HTR-8/SVneo (cell line): ENCODE results near the gene CATSPER1.
A peak's percentile ranks its signal among the peaks of the same experiment; 100 is the strongest.
"Not testable (repeated sequence)": the region's sequence is repeated elsewhere in the genome, so short reads cannot be mapped to it uniquely, and the experiment has no call there.

Experiments used
- DNase-seq: peaks from one replicate; pipeline ENCODE4 v3.0.0; 2011; ENCODE audit warnings: low spot score, mixed read lengths; ENCODE audit not compliant: insufficient read length
- FAIRE-seq: peaks from 2 replicates; lab custom pipeline; 2011; peaks lifted over from hg19 to GRCh38; lab: Jason Lieb, UNC

CATSPER1 gene

DNA sequence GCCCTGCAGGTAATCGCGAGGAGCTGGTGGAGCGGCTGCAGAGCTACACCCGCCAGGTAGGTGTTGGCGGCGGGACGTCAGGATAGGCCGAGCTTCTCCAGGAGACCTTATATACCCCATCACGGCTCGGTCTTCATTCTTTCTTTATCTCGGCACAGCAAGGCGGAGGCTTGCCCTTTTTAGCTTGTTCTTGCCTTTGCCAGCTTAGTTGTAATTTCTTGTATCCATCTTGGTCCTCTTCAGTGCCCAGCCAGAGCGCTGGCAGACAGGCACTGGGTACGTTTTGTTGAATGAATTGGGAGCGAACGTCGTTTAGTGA, 26.3 kb upstream of the CATSPER1 start:
- DNase-seq (no peak), FAIRE-seq (no peak)

DNA sequence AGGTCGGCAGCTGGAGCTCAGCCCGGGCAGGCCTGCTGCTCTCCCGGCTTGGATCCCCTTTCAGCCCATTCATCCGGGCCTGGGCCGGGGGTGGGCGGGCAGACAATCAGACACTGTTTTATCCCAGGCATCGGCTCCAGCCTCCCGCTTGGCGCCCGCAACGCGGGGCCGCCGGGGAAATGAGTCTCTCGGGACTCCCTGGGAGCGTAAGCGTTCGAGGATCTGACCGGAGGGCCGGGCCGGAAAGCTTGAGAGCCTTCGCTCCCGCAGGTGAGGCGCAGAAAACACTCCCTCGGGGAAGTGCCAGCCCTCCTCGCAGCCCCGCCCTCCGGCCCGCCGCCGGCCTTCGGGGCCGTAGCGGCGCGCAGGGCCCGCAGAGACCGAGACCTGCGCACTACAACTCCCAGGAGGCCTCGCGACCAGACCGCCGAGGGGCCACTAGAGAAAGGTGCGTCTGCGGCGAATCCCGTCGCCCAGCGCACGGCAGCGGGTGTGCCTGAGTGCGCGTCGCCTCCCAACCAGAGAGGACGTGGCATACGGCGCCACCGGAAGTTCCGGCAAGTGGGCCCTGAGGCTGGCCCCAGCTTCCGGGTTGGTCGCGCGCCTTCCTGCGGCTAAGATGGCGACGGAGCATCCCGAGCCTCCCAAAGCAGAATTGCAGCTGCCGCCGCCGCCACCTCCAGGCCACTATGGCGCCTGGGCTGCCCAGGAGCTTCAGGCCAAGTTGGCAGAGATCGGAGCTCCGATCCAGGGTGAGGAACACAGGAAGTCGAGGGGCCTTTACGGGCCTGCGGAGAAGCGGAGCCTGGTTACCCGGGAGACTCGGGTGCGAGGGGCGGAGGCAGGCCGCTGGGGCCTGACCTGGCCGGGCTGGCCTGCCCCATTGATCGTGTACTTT, 25.7 kb upstream of the CATSPER1 start, which contains the start of gene SF3B2:
SF3B2 (plus strand) TSS at position 599 of the 898 bp plus-strand sequence; CDS start at position 620, 21 bp downstream.
- peak; percentile 100 for FAIRE-seq

GRCh38 chr11:66051371-66051765, 25.1 kb upstream of the CATSPER1 start:
- DNase-seq (no peak), FAIRE-seq (no peak)

More for the DNA sequence above, 25.7 kb upstream of the CATSPER1 start, which contains the start of gene SF3B2:
- peak; percentile 100 for DNase-seq

DNA sequence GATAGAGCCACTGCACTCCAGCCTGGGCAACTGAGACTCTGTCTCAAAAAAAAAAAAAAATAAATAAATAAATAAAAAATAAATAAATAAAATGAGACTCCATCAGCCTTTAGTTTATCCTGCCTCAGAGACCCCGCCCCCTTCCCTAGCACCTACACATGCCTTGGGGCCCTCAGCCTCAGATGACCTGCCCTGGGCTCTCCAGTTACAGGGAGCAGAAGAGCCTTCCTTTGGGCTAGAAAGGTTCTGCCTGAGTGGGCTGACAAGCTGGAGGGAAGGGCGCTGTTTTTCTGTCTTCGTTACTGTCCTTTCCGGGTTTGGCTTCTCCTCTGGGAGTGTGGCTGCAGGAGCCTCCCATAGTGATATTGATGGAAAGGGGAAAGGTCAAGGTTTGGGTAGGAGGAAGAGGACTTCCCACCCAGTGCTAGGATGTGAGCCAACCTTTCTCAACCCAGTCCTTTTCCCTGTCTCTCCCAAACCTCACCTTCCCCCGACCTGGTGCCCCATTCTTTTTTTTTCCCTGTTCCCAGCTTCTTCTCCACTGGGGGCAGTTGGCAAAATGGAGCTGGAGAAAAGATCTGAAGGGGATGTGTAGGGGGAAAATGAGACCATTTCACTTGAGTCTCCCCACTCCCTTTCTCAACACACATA, 24.4 kb upstream of the CATSPER1 start:
- DNase-seq = no peak
- peak; percentile 60 for FAIRE-seq

- FAIRE-seq (no peak), DNase-seq (no peak)
These were observed 22.5 kb upstream of the CATSPER1 start, which contains the start of gene GAL3ST3 for GRCh38 chr11:66048547-66049323. TSS of gene GAL3ST3 (minus strand) at chr11:66049161. CDS start at chr11:66045415, 3,746 bp downstream.

DNA sequence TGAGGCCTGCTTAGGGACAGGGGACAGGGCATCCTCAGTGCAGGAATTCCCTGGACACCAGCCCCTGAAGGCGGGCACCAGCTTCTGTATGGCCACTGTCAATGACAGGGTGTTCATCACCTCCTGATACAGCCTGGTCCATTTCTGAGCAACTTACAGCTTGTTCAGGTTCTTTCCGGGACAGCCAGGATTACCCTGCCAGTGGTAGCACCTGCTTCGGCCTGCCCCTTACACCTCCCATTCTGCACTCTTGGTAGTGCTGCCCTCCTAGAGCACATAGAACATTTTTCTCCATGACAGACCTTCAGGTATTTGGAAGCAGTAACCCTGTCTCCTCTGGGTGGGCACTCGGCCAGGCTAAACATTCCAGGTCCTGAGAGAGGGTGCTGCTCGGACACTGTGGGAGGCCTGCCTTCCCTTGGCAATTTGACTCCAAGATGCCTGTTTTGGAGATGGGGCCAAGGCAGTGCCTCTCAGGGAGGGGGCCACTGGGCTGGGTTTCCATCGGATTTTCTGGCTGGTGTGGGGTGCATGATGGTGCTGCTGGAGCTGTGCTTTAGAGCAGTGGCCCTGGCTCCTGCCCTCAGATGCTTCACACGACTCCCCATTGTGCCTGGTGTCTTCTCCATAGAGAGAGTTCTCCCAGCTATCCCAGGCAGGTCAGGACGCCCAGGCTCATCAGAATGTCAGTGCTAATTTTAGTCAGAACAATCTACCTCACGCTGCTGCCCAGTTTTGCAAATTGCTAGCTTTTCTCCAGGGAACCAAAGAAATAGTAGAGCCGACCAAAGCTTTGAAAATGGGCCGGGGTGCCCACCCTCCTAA, 21.5 kb upstream of the CATSPER1 start:
- peak; percentile 88 for FAIRE-seq
- no peak for DNase-seq

DNA sequence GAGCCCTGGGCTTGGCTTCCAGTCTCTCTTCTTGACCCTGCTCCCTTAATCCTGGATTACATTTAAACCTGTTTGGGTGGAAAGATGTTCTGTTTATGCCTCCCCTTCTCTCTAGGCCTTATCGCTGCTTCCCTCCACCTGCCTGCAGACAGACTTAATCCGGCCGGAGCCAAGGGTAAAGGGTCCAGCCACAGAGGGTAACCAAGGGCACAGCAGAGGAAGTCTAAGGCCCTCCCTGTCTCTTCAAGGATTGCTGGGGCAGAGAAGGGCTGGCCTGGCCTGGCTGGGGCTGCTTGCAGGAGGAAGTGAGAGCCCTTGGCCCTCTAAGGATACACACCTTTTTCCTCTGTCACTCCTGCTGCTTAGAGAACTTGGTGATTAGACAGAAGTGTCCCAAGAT, 20.6 kb upstream of the CATSPER1 start:
- DNase-seq (no peak), FAIRE-seq (peak; percentile 51)

- peak; percentile 99 for FAIRE-seq
- peak; percentile 95 for DNase-seq
These were observed 18.9 kb upstream of the CATSPER1 start for GRCh38 chr11:66045177-66045639.

DNA sequence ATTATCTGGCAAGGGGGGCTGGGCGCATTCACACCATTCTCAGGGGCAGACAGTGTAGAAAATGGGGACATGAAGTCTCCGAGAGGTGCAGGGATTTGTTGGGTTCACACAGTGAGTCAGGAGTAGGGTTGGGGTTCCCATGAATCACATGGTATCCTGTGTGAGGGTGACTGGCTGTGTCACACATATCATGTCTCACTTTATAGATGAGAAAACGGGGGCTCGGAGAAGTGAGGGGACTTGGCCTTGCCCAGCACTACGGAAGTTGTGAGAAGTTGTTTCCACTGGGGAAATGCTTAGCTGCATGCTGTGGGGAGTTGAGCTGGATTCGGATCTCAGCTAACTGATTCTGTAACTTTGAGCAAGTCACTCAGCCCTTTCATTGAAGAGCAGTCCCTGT, 18.5 kb upstream of the CATSPER1 start:
- DNase-seq = no peak
- no peak for FAIRE-seq

DNA sequence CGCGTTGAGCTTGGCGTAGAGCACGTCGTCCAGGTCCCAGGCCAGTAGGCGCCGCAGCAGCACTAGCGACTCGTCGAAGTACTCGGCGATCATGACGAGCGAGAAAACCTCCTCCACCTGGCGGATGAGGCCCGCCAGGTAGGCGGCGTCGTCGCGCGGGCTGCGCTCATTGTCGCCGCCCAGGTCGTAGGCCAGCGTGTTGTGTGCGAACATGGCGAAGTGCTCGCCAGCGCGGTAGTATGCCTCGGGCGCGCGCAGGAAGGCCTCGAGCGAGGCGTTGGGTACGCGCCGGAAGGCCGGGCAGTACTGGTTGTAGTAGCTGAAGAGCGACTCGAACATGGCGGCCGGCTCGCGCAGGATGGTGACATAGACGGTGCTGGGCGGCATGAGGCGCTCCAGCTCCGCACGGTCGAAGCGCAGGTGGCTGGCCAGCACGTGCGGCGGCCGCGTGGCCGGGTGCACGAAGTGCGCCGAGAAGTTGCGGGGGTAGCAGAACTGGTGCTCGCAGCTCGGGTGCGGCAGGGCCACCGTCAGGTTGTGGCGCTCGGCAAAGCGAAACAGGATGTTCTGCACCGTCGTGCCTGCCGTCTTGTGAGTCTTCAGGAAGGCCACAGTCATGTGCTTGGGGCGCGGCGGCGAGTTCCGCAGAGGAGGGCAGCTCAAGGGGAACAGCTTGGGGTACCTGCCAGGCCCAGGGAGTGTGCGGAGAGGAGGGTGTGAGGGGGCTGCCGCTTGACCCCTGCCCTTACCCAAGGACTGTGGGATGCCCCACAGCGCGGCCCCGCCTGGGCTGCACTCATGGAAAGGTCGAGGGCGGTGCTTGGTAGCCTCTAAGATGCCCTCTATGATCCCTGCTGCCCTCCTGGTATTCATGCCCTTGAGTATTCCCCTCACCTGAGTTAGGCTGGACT, 17.0 kb upstream of the CATSPER1 start:
- DNase-seq (no peak), FAIRE-seq (peak; percentile 86)

DNA sequence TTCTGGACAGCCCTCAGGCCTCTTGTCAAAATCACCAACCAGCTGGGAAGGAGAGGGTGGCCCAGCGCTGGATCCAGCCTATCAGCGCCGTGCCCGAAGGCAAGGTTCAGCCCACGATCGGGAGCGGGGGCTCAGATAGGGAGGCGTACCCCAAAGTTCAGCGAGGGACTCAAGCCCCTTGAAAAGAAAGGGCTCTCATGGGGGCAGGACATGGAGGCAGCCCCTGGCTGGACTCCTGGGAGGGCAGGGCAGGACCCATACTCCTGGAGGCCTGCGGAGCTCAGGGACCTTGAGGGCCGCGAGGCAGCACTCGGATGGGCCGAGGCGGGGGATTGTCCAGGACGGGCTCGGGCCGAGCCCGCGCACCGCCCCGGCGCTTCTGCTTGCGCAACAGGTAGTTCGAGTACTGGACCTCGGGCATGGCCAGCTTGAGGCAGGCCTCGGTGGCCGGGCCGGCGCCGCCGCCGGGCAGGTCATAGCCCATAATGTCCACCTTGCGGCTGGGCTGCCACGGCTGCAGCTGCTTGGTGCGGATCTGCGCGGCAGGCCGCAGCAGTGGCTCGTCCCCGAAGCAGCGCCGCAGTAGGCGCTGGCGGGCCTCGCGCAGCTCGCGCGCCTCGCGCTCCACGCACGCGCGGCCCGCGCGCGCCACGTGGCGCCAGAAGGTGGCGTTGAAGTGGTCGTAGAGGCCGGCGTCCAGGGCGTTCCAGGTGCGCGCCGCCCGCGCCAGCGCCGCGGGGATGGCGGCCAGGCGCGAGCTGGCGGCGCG, 16.1 kb upstream of the CATSPER1 start:
- no peak for DNase-seq
- FAIRE-seq = no peak

DNA sequence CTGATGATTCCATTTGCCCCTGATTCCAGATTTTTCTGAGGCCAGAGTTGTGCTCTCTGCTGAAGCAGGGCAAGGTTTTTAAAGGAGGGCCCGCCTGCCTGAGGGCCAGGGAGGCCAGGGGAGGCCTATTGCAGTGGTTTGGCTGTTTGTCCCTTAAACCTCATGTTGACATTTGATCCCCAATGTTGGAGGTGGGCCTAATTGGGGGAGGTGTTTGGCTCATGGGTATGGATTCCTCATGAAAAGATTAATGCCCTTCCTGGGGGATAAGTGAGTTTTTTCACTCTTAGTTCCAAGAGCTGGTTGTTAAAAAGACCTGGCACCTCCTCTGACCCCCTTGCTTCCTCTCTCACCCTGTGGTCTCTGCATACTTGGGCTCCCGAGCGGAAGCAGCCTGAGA, 13.5 kb upstream of the CATSPER1 start:
- FAIRE-seq (peak; percentile 52), DNase-seq (no peak)

DNA sequence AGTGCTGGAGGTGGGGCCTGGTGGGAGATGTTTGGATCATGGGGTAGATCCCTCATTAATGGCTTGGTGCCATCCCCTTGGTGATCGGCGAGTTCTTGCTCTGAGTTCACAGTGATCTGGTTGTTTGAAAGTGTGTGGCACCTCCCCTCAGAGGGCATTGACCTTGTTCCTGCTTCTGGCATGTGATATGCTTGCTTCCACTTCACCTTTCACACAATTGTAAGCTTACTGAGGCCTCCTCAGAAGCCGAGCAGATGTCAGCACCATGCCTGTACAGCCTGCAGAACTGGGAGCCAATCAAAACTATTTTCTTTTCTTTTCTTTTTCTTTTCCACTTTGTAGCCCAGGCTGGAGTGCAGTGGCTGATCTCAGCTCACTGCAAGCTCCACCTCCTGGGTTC, 11.0 kb upstream of the CATSPER1 start:
- no peak for FAIRE-seq
- DNase-seq = no peak

- no peak for DNase-seq
- FAIRE-seq = no peak
These were observed 10.0 kb upstream of the CATSPER1 start for GRCh38 chr11:66036334-66036710.

GRCh38 chr11:66035653-66036333, 9.5 kb upstream of the CATSPER1 start:
- FAIRE-seq (peak; percentile 62), DNase-seq (no peak)

DNA sequence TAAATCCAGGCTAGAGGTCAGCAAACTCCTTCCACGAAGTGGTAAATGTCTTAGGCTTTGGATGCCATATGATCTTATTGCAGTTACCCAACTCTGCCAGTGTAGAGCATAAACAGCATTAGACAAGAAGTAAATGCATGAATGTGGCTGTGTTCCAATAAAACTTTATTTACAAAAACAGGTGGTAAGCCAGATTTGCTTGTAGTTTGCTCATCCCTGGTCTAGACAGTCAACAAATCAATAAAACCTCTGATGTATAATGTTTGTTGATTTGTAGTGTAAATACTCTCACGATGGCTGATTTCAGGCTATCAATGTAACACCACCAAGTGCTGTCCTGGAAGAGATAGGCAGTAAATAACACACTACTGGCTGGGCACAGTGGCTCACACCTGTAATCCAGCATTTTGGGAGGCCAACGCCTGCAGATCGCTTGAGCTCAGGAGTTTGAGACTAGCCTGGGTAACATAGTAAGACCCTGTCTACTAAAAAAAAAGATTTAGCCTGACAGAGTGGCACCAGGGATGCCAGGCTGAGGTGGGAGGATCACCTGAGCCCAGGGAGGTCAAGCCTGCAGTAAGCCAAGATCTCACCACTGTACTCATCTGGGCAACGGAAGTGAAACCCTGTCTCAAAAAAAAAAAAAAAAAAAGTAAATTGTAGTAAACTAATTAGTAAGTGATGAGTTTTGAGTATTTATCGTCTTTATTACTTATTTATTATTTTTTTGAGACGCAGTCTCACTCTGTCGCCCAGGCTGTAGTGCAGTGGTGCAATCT, 6.9 kb upstream of the CATSPER1 start:
- FAIRE-seq (peak; percentile 95), DNase-seq (no peak)

GRCh38 chr11:66023186-66023440, 3.2 kb downstream of the CATSPER1 start:
- DNase-seq, FAIRE-seq: not testable (repeated sequence)
